ENCODE results near the gene TLR4.

Gene TLR4

DNA sequence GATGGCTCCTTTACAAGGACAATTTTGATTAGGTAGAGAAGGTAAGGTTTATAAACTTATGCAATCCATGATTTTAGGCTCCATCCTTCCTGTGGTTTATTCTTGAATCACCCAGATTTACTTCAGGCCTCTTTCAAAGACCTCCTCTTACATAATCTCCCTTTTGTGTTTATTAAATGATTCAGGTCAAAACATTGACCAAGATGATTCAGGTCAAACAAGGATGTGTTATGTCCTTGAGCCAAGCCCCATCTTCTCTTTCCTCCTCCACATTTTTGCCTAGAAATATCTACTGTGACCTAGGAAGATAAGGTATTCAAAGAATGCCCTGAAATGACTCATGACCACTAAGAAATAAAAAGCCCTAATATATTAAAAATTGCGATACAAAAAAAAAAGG, 31.8 kb upstream of the TLR4 start:
- H3K4me3 ChIP-seq (ENCODE audit: low read depth, low read length): no peak overlapping the region
- no peak for DNase-seq (ENCODE audit: low read depth)
- TF ChIP-seq, protein P1, sequence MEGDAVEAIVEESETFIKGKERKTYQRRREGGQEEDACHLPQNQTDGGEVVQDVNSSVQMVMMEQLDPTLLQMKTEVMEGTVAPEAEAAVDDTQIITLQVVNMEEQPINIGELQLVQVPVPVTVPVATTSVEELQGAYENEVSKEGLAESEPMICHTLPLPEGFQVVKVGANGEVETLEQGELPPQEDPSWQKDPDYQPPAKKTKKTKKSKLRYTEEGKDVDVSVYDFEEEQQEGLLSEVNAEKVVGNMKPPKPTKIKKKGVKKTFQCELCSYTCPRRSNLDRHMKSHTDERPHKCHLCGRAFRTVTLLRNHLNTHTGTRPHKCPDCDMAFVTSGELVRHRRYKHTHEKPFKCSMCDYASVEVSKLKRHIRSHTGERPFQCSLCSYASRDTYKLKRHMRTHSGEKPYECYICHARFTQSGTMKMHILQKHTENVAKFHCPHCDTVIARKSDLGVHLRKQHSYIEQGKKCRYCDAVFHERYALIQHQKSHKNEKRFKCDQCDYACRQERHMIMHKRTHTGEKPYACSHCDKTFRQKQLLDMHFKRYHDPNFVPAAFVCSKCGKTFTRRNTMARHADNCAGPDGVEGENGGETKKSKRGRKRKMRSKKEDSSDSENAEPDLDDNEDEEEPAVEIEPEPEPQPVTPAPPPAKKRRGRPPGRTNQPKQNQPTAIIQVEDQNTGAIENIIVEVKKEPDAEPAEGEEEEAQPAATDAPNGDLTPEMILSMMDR (IDR thresholded peaks at IDR 0.05; ENCODE audit: insufficient read depth, low read depth, low read length, missing control alignments): no peak

DNA sequence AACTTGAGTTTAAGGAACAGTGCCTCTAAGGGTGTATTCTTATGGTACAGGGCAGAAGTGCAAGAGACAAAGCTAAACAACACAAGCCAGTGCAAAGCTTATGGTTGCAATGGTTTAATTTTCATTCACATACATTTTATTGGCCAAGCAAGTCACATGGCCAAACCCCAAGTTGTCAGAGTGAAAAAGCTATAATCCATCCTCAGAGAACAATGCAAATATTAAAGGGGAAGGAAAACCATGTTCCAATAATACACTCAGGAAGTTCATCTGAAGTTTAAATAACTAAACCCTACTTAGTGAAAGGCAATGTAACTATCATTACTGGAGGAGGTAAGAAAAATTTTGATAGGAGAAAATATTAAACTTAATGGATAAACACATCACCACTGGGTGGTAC, 26.6 kb upstream of the TLR4 start:
- no peak overlapping the region for H3K4me3 ChIP-seq (ENCODE audit: low read depth, low read length)
- TF ChIP-seq, protein P1 (IDR thresholded peaks at IDR 0.05; ENCODE audit: insufficient read depth, low read depth, low read length, missing control alignments): no peak
- no peak for DNase-seq (ENCODE audit: low read depth)

DNA sequence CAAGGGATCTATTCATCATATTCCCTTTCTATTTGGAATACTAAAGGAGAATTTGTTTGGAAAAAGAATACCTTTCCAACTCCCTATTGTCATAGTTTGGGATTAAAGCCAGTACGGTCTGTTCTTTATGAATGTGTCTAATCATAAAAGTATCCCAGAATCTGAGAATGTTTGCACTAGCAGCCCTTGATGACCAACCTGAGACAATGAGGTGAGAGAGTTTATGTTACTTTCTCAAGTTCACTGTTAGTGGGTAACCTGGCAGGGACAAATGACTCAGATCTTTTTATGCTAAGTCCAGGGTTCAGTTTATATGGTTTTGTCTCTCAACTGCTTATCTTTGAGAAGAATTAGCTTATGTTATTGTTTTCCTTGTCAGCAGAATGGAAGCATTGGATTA, 25.3 kb upstream of the TLR4 start:
- TF ChIP-seq, protein P1 (IDR thresholded peaks at IDR 0.05; ENCODE audit: insufficient read depth, low read depth, low read length, missing control alignments): no peak
- peak; percentile 3 for DNase-seq (ENCODE audit: low read depth)
- no peak overlapping the region for H3K4me3 ChIP-seq (ENCODE audit: low read depth, low read length)

GRCh38 chr9:117679416-117679815, 24.8 kb upstream of the TLR4 start:
- no peak for DNase-seq (ENCODE audit: low read depth)
- TF ChIP-seq, protein P1 (IDR thresholded peaks at IDR 0.05; ENCODE audit: insufficient read depth, low read depth, low read length, missing control alignments): no peak
- no peak overlapping the region for H3K4me3 ChIP-seq (ENCODE audit: low read depth, low read length)

- TF ChIP-seq, protein P1 (IDR thresholded peaks at IDR 0.05; ENCODE audit: insufficient read depth, low read depth, low read length, missing control alignments): no peak
- DNase-seq (ENCODE audit: low read depth): no peak
- no peak overlapping the region for H3K4me3 ChIP-seq (ENCODE audit: low read depth, low read length)
These were observed 22.3 kb upstream of the TLR4 start for GRCh38 chr9:117681888-117682287.

- TF ChIP-seq, protein P1 (IDR thresholded peaks at IDR 0.05; ENCODE audit: insufficient read depth, low read depth, low read length, missing control alignments): no peak
- peak; percentile 50 for DNase-seq (ENCODE audit: low read depth)
- no peak overlapping the region for H3K4me3 ChIP-seq (ENCODE audit: low read depth, low read length)
These were observed 21.1 kb upstream of the TLR4 start for GRCh38 chr9:117682955-117683710.

GRCh38 chr9:117687532-117687931, 16.7 kb upstream of the TLR4 start:
- no peak for DNase-seq (ENCODE audit: low read depth)
- TF ChIP-seq, protein P1 (IDR thresholded peaks at IDR 0.05; ENCODE audit: insufficient read depth, low read depth, low read length, missing control alignments): no peak
- no peak overlapping the region for H3K4me3 ChIP-seq (ENCODE audit: low read depth, low read length)
